ENCODE measurements around the gene C11orf68. TPM values are rescaled to one million over a fixed set of nuclear protein-coding genes. Genes with fewer than 3 reads are reported as not detected.

Gene C11orf68
- total and polyA plus RNA-seq, 8 donors: 3.1 to 31.3 (median 13.7) TPM

DNA sequence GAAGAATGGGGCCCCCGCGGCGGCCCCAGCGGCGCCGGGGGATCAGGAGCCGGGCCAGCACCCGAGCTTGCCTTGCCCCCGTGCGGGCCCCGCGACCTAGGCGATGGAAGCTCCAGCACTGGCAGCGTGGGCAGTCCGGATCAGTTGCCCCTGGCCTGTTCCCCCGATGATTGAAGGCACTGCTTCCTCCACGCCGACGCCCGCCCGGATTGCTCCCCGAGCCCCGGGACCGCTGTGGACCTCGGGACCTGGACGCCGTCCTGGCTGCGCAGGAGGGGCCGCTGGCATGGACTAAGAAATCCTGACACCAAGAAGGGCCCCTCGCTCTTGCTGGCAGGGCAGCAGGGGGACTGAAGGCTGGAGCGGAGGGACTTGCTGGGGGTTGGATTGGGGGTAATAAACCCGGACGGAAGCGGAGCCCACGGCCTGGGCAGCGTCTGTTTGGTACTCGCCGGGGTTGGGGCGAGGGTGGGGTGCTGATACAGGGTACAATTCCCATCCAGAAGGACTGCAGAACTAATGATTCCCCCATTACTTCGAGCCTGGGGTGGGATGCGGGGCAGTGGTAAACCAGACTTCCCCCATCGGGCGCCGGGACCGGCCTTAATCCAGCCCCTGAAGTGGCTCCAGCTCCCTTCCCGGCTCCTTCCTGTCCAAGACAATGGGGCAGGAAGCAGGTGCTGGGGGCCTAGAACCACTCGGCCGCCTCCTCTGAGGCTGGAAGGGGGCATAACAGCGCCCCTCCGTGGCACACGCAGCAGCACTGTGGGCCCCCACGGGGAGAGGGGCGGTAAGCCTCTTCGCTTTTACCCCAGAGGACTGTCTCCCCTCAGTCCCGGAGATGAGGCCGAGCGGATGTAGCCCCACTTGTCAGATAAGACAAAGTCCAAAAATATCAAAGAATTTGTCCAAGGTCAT, 27.4 kb downstream of the C11orf68 start:
- Histone ChIP-seq H3K36me3 (peaks cover 0 to 8% (median 5%) of the 10 kb centered on the region in 4 donors), H3K27me3 (no peaks in the 10 kb centered on the region), H3K4me1 (peaks cover 60 to 73% (median 66%) of the 10 kb centered on the region in 4 donors), H3K27ac (peak overlapping the region; percentile 94 to 98 (median 96)), H3K9me3 (no peaks in the 10 kb centered on the region), H3K4me3 (peak overlapping the region; percentile 57 to 75 (median 68))
- intact Hi-C loops (cut with DNase I; ENCODE audit: low total_unique reads): no loop called here
- DNase-seq: peak in 1 of 2 donors; percentile 68
- TF ChIP-seq POLR2AphosphoS5 (IDR thresholded peaks at IDR 0.05) (peak in 2 of 3 donors; percentile 51 to 58), POLR2A (IDR thresholded peaks at IDR 0.05) (no peak)
- WGBS, 5 donors: 8 to 15% (median 13%) methylated on average over 28 to 57 of the region's 57 CpGs

DNA sequence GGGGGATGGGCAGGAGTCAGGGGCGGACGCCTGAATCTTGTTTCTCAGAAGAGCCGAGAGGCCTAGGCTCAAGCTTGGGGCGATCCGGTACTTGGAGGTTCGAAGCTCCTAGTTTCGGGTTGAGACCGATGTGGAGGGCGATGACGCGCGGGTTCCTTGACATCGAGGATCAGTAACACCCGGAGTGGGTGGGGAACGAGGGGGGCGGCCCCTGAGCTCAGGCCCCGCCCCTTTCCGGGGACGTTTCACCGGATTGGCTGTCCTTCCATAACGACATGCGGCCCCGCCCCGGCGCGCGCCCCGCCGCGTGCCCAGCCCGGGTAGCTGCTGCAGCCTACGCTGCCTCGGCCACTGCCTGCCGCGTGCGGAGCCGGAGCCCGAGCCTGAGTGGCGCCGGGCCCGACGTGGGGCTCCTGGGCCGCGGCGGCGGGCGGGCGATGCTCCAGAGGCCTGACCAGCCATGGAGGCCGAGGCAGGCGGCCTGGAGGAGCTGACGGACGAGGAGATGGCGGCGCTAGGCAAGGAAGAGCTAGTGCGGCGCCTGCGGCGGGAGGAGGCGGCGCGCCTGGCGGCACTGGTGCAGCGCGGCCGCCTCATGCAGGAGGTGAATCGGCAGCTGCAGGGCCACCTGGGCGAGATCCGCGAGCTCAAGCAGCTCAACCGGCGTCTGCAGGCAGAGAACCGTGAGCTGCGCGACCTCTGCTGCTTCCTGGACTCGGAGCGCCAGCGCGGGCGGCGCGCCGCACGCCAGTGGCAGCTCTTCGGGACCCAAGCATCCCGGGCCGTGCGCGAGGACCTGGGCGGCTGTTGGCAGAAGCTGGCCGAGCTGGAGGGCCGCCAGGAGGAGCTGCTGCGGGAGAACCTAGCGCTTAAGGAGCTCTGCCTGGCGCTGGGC, 28.3 kb downstream of the C11orf68 start, which contains the start of gene CCDC85B:
CCDC85B (plus strand) TSS at position 350 of the 895 bp plus-strand sequence; CDS start at position 461, 111 bp downstream.
- WGBS, 5 donors: 0 to 2% (median 1%) methylated on average over 13 to 94 of the region's 94 CpGs
- intact Hi-C loops (cut with DNase I; ENCODE audit: low total_unique reads): no loop called here
- TF ChIP-seq, protein P1, sequence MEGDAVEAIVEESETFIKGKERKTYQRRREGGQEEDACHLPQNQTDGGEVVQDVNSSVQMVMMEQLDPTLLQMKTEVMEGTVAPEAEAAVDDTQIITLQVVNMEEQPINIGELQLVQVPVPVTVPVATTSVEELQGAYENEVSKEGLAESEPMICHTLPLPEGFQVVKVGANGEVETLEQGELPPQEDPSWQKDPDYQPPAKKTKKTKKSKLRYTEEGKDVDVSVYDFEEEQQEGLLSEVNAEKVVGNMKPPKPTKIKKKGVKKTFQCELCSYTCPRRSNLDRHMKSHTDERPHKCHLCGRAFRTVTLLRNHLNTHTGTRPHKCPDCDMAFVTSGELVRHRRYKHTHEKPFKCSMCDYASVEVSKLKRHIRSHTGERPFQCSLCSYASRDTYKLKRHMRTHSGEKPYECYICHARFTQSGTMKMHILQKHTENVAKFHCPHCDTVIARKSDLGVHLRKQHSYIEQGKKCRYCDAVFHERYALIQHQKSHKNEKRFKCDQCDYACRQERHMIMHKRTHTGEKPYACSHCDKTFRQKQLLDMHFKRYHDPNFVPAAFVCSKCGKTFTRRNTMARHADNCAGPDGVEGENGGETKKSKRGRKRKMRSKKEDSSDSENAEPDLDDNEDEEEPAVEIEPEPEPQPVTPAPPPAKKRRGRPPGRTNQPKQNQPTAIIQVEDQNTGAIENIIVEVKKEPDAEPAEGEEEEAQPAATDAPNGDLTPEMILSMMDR (IDR thresholded peaks at IDR 0.05): peak in 1 of 7 experiments; percentile 4
- peak in 2 of 4 donors; percentile 29 to 35 for TF ChIP-seq POLR2A (IDR thresholded peaks at IDR 0.05)
- peak; percentile 75 to 97 (median 95) for TF ChIP-seq POLR2AphosphoS5 (IDR thresholded peaks at IDR 0.05)
- no peak for TF ChIP-seq EP300 (IDR thresholded peaks at IDR 0.05)
- H3K27me3 ChIP-seq: no peaks in the 10 kb centered on the region
- no peaks in the 10 kb centered on the region for H3K9me3 ChIP-seq
- peaks cover 0 to 13% (median 12%) of the 10 kb centered on the region in 4 donors for H3K36me3 ChIP-seq
- H3K4me3 ChIP-seq: peak within 1 kb of the TSS; percentile 57 to 75 (median 68)
- DNase-seq: peak; percentile 99
- H3K4me1 ChIP-seq: peaks cover 64 to 82% (median 74%) of the 10 kb centered on the region in 4 donors
- H3K27ac ChIP-seq: peak within 1 kb of the TSS; percentile 94 to 98 (median 96)

DNA sequence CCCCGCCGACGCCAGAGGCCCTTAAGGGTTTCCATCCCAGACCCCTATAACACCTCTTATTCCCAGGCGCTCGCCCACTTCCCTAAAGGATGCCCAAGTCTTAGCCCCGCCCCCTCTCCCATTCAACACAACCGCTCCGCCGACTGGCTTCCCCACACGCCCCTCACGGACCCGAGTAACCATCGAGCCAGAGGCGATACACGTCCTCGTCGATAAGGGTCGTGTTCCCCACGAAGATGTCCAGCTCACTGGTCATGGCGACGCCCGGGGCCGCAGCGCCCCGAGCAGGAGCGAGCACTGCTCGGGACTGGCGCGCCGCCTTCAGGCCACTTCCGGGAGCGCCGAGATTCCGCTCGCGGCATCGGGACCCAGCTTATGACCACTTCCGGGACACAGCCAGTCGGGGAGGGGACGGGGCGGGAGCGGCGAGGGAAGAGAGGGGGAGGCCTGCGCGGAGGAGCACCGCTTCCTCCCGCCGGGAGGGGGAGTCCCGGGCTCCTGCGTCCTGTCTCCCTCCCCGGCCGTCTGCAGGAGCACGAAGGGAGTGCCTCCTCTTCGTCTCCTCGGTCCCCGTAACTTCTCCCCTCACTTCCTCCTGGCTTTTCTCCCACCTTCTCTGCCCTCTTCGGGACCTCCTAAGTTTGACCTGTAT, 30.6 kb downstream of the C11orf68 start, which contains the start of gene FIBP:
FIBP (minus strand) TSS at position 309 of the 652 bp plus-strand sequence; CDS start at position 256, 53 bp downstream.
- TF ChIP-seq POLR2AphosphoS5 (IDR thresholded peaks at IDR 0.05) (peak; percentile 49 to 97 (median 93)), POLR2A (IDR thresholded peaks at IDR 0.05) (peak in 2 of 4 donors; percentile 47 to 71), EP300 (IDR thresholded peaks at IDR 0.05) (no peak)
- TF ChIP-seq, protein P1 (IDR thresholded peaks at IDR 0.05): peak in 5 of 7 experiments; percentile 85 to 97 (median 91)
- Histone ChIP-seq H3K9me3 (no peaks in the 10 kb centered on the region), H3K4me1 (peaks cover 64 to 85% (median 80%) of the 10 kb centered on the region in 4 donors), H3K27me3 (no peaks in the 10 kb centered on the region), H3K36me3 (peaks cover 17 to 33% (median 30%) of the 10 kb centered on the region in 4 donors), H3K4me3 (peak within 1 kb of the TSS; percentile 60 to 83 (median 80)), H3K27ac (peak within 1 kb of the TSS; percentile 94 to 98 (median 96))
- intact Hi-C loops (cut with DNase I; ENCODE audit: low total_unique reads): no loop called here
- peak; percentile 98 to 99 for DNase-seq
- 0 to 1% (median 0%) methylated on average over 32 to 57 of the region's 57 CpGs for WGBS, 5 donors

DNA sequence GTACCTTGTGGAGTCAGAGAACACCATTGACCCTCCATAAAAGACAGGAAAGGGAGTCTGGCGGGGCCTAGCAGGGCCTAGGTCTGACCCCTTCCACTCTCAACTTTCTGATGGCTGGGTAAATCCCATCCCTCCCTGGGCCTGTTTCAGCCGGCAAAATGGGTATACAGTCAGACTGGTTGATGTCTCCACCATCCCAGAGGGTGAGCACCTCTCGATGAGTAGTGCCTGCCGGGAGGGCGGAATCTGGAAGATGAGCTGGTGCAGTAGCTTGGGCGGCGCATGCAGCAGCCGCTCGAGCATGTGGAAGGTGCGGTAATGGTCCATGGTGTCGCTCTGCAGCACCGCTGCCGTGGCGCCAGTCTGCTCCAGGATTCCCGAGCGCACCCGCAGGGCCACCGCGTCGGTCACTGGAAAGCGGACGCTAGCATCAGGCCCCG, 31.1 kb downstream of the C11orf68 start:
- WGBS, 5 donors: 2 to 5% (median 3%) methylated on average over 21 to 23 of the region's 23 CpGs
- no peak for TF ChIP-seq EP300 (IDR thresholded peaks at IDR 0.05)
- TF ChIP-seq, protein P1 (IDR thresholded peaks at IDR 0.05): no peak
- TF ChIP-seq POLR2AphosphoS5 (IDR thresholded peaks at IDR 0.05): no peak
- TF ChIP-seq POLR2A (IDR thresholded peaks at IDR 0.05): no peak
- intact Hi-C loops (cut with DNase I; ENCODE audit: low total_unique reads): no loop called here
- H3K9me3 ChIP-seq: no peaks in the 10 kb centered on the region
- peaks cover 20 to 39% (median 35%) of the 10 kb centered on the region in 4 donors for H3K36me3 ChIP-seq
- peaks cover 59 to 79% (median 74%) of the 10 kb centered on the region in 4 donors for H3K4me1 ChIP-seq
- DNase-seq: no peak
- H3K27ac ChIP-seq: peak overlapping the region; percentile 94 to 98 (median 96)
- H3K4me3 ChIP-seq: peak overlapping the region; percentile 60 to 83 (median 80)
- no peaks in the 10 kb centered on the region for H3K27me3 ChIP-seq

Measured in stomach (tissue), 9 donors.